PC-3 (cell line): ENCODE data around the gene TOR2A. TPM values are rescaled to one million over a fixed set of nuclear protein-coding genes. Genes with fewer than 3 reads are reported as not detected.

ENCODE experiments used
- ATAC-seq: fragments of 200-7000 bp; cut with Tn5 transposase; 2 replicates; pipeline ENCODE4 v1.9.1; 2020; ENCODE audit warnings: mild to moderate bottlenecking, moderate library complexity
- BruUV-seq: library from RNA; stranded (reverse); fragments of 400-500 nt; replicated peaks from 2 replicates; lab custom pipeline; 2021; lab: Mats Ljungman, UMichigan
- CTCF ChIA-PET: fragments of 300-600 bp; sonication (Branson Sonifier 250); formaldehyde crosslinking; loops from one replicate; lab custom pipeline; 2022; ENCODE audit warnings: antibody characterized with exemption; lab: Charles Lee
- POLR2A ChIA-PET: fragments of 300-600 bp; sonication (Branson Sonifier 250); formaldehyde crosslinking; loops from one replicate; lab custom pipeline; 2022; ENCODE audit warnings: antibody characterized with exemption; ENCODE audit not compliant: unreplicated experiment; lab: Charles Lee
- DNase-seq: peaks from one replicate; pipeline ENCODE4 v3.0.0-alpha.2; 2015
- H2AFZ ChIP-seq: fragments of 300-600 bp; sonication (generic); 2 replicates; pipeline ENCODE4 v1.6.0; 2016; ENCODE audit warnings: antibody characterized with exemption, low read length
- H3F3A ChIP-seq: fragments of 300-600 bp; sonication (generic); one replicate; pipeline ENCODE4 v1.6.0; 2017; ENCODE audit warnings: antibody characterized with exemption, low read length, control low read depth, mild to moderate bottlenecking; ENCODE audit not compliant: unreplicated experiment
- H3K27ac ChIP-seq: fragments of 300-600 bp; sonication (generic); 2 replicates; pipeline ENCODE4 v1.5.1; 2016; ENCODE audit warnings: mild to moderate bottlenecking, low read length
- H3K27me3 ChIP-seq: fragments of 300-600 bp; sonication (generic); 2 replicates; pipeline ENCODE4 v1.6.1; 2016; ENCODE audit warnings: low read length, mixed read lengths
- H3K36me3 ChIP-seq: fragments of 300-600 bp; sonication (generic); 2 replicates; pipeline ENCODE4 v1.6.1; 2016; ENCODE audit warnings: low read depth, mixed run types, low read length, mixed read lengths
- H3K4me1 ChIP-seq: fragments of 300-600 bp; sonication (generic); 2 replicates; pipeline ENCODE4 v1.5.1; 2016; ENCODE audit warnings: low read length; ENCODE audit not compliant: insufficient read depth
- H3K4me2 ChIP-seq: fragments of 300-600 bp; sonication (generic); 2 replicates; pipeline ENCODE4 v1.6.0; 2016; ENCODE audit warnings: low read length
- H3K4me3 ChIP-seq: fragments of 300-600 bp; sonication (generic); 2 replicates; pipeline ENCODE4 v1.5.1; 2016; ENCODE audit warnings: mild to moderate bottlenecking, low read length, mixed read lengths
- H3K79me2 ChIP-seq: fragments of 300-600 bp; sonication (generic); 2 replicates; pipeline ENCODE4 v1.6.1; 2017; ENCODE audit warnings: low read length, mixed read lengths
- H3K9ac ChIP-seq: fragments of 300-600 bp; sonication (generic); 2 replicates; pipeline ENCODE4 v1.6.0; 2016; ENCODE audit warnings: mild to moderate bottlenecking, low read length
- H3K9me2 ChIP-seq: fragments of 300-600 bp; sonication (generic); replicated peaks from 2 replicates; pipeline ENCODE4 v1.6.1; 2016; ENCODE audit warnings: mixed run types, low read length, mixed read lengths
- H3K9me3 ChIP-seq: fragments of 300-600 bp; sonication (generic); 2 replicates; pipeline ENCODE4 v1.6.1; 2016; ENCODE audit warnings: low read length, mixed read lengths
- H4K20me1 ChIP-seq: fragments of 300-600 bp; sonication (generic); 2 replicates; pipeline ENCODE4 v1.6.1; 2016; ENCODE audit warnings: low read length, mixed read lengths
- CTCF ChIP-seq: fragments of 300-600 bp; sonication (generic); conservative IDR thresholded peaks from 2 replicates; pipeline ENCODE4 v1.5.1; 2017; ENCODE audit warnings: antibody characterized with exemption, low read depth, mild to moderate bottlenecking, low read length
- EZH2 ChIP-seq: fragments of 300-600 bp; sonication (generic); IDR thresholded peaks from one replicate; pipeline ENCODE4 v1.6.1; 2017; ENCODE audit warnings: antibody characterized with exemption, mild to moderate bottlenecking, low read length; ENCODE audit not compliant: unreplicated experiment
- EZH2phosphoT487 ChIP-seq: fragments of 300-600 bp; sonication (generic); IDR thresholded peaks from 2 replicates; pipeline ENCODE4 v1.6.1; 2018; ENCODE audit warnings: mild to moderate bottlenecking, antibody characterized with exemption, low read length, borderline replicate concordance
- intact Hi-C: fragments of 100-400 bp; cut with micrococcal nuclease; formaldehyde crosslinking; loops from 2 replicates; pipeline ENCODE4 v1.9.0; 2023
- total RNA-seq: library from RNA; depleted of rRNA; stranded (reverse); fragments of >200 nt; gene quantifications from 2 replicates; pipeline ENCODE4 v1.2.3, GENCODE V29; 2014

The TOR2A gene
- total RNA-seq, 1 experiment from 2014 or later = 14.1 TPM

DNA sequence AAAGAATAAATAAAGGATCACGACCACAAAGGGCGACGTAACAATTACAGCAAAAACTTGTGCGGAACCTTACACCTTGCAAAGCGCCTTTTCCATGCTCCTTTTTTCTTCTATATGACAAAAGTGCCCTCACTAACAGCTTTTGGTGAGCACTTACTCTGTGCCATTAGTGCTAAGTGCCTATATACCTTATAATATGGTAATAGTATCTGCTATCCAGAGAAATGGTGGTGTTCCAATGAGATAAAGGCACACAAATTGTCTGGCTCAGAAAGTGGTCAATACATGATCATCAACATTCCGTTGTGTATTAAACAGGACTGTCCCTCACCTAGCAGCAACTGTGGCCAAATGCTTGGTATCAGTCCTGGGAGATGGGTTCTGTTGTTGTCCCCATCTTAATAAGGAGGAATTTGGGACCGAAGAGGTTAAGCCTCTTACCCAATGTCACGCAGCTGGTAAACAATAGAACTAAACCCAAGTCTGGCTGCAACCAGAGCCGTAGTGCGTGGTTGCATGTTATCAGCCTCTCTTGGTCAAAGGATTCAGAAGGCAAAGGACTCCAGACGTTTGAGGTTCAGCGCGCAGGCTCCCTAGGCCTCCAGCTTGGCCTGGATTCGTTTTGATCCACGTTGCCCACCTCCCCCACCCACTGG lies 564 bp upstream of the TOR2A start:
- no TSS peak for BruUV-seq
- CTCF ChIA-PET = interaction anchor here (1.3 to 1.6 kb wide), 4 partner anchors 20 to 184 kb away, joined by 5 to 19 read pairs (median 8); partner anchors contain the start of genes PTRH1 and TTC16
- Histone ChIP-seq H3K9me2 (no peaks in the 10 kb centered on the region), H3K36me3 (no peaks in the 10 kb centered on the region), H3F3A (no peaks in the 10 kb centered on the region), H3K27ac (no peak overlapping the region), H3K4me1 (peaks cover 12% of the 10 kb centered on the region), H3K27me3 (no peaks in the 10 kb centered on the region), H4K20me1 (no peaks in the 10 kb centered on the region), H3K9ac (no peak overlapping the region), H3K4me3 (no peak overlapping the region; the same call in 1 of the 2 replicates), H3K4me2 (0 out of 2 replicates have a peak overlapping the region, but pooled peaks have one; percentile 94), H3K9me3 (no peaks in the 10 kb centered on the region), H3K79me2 (no peaks in the 10 kb centered on the region), H2AFZ (no peak overlapping the region)
- TF ChIP-seq EZH2phosphoT487 (no peak), CTCF (no peak), EZH2 (no peak)
- no peak for ATAC-seq
- no peak for DNase-seq
- intact Hi-C loops = loop anchor here (1.0 to 2.0 kb wide), 2 partner anchors 50 to 185 kb away; no protein-coding TSS in a partner anchor
- POLR2A ChIA-PET = interaction anchor here (1.0 to 1.2 kb wide), 2 partner anchors 14 to 35 kb away, joined by 3 to 6 read pairs; no protein-coding TSS in a partner anchor

DNA sequence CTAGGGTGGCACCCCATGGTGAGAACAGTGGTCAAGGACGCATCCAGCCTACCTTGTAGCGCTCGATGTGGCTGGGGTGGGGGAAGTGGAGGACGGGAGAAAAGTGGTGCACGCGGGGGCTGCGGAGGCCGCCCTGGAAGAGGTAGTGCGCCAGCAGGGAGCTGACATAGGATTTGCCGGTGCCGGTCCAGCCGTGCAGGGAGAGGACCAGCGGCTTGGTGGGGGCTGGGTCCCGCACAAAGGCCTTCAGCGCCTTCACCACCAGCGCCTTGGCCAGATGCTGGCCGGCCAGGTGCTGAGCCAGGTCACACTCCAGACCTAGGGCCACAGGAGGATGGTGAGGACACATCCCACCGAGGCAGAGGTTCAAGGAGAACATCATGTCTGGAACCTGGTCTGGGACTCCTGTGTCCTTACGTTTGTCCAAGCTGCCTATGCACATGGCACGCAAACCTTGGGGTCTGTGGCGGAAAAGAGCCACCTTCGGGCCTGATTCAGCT lies 797 bp downstream of the TOR2A start:
- H3K9ac ChIP-seq = peak overlapping the region; percentile 71; the same call in 1 of the 2 replicates
- H2AFZ ChIP-seq = peak overlapping the region; percentile 83
- H3K79me2 ChIP-seq = no peaks in the 10 kb centered on the region
- no peak overlapping the region for H3K27ac ChIP-seq
- CTCF ChIA-PET = interaction anchor here (0.6 to 1.6 kb wide), 11 partner anchors 19 to 311 kb away, joined by 3 to 19 read pairs (median 7); partner anchors contain the start of genes CDK9, PTRH1 and TTC16
- H3K4me1 ChIP-seq = peaks cover 8% of the 10 kb centered on the region
- TF ChIP-seq EZH2 = no peak
- TF ChIP-seq EZH2phosphoT487 = no peak
- TF ChIP-seq CTCF = no peak; the same call in 1 of the 2 replicates
- H3K9me2 ChIP-seq = no peaks in the 10 kb centered on the region
- POLR2A ChIA-PET = interaction anchor here (0.8 to 1.2 kb wide), 2 partner anchors 13 to 127 kb away, joined by 3 to 6 read pairs; no protein-coding TSS in a partner anchor
- DNase-seq (no peak), ATAC-seq (no peak)
- no peaks in the 10 kb centered on the region for H3K9me3 ChIP-seq
- no peaks in the 10 kb centered on the region for H4K20me1 ChIP-seq
- BruUV-seq = no TSS peak
- peak overlapping the region; percentile 84 for H3K4me3 ChIP-seq
- no peaks in the 10 kb centered on the region for H3F3A ChIP-seq
- H3K4me2 ChIP-seq = peak overlapping the region; percentile 94
- intact Hi-C loops = loop anchor here (1.0 to 2.0 kb wide), 3 partner anchors 27 to 187 kb away; no protein-coding TSS in a partner anchor
- H3K27me3 ChIP-seq = no peaks in the 10 kb centered on the region
- no peaks in the 10 kb centered on the region for H3K36me3 ChIP-seq
